HG03135 (cell line): Measurements from ENCODE around the gene SRD5A3.
"Not testable (repeated sequence)": the region's sequence is repeated elsewhere in the genome, so short reads cannot be mapped to it uniquely, and the experiment has no call there.

Experiments used
- ATAC-seq: cut with Tn5 transposase; IDR thresholded peaks from one replicate; pipeline ENCODE4 v1.9.1; 2021; ENCODE audit warnings: mild to moderate bottlenecking, moderate library complexity; ENCODE audit not compliant: unreplicated experiment

The SRD5A3 gene

GRCh38 chr4:55345054-55345453 lies 988 bp upstream of the SRD5A3 start:
- no peak for ATAC-seq

- ATAC-seq, result no peak
Measured at GRCh38 chr4:55346851-55347255, 811 bp downstream of the SRD5A3 start.

GRCh38 chr4:55347610-55348228 lies 1.7 kb downstream of the SRD5A3 start:
- ATAC-seq, result no peak

- no peak for ATAC-seq
Measured at GRCh38 chr4:55348466-55348865, 2.4 kb downstream of the SRD5A3 start.

- not testable (repeated sequence) for ATAC-seq
Measured at GRCh38 chr4:55350870-55351269, 4.8 kb downstream of the SRD5A3 start.

GRCh38 chr4:55351824-55352223 lies 5.8 kb downstream of the SRD5A3 start:
- no peak for ATAC-seq

GRCh38 chr4:55352726-55353125 lies 6.7 kb downstream of the SRD5A3 start:
- ATAC-seq, result no peak

- ATAC-seq, result not testable (repeated sequence)
Measured at GRCh38 chr4:55353228-55353747, 7.2 kb downstream of the SRD5A3 start.

- no peak for ATAC-seq
Measured at GRCh38 chr4:55354648-55355047, 8.6 kb downstream of the SRD5A3 start.

- no peak for ATAC-seq
Measured at GRCh38 chr4:55355555-55355954, 9.5 kb downstream of the SRD5A3 start.

GRCh38 chr4:55356991-55357461 lies 11.0 kb downstream of the SRD5A3 start:
- no peak for ATAC-seq

GRCh38 chr4:55358246-55358645 lies 12.2 kb downstream of the SRD5A3 start:
- peak; percentile 16 for ATAC-seq

GRCh38 chr4:55358668-55359067 lies 12.6 kb downstream of the SRD5A3 start:
- peak; percentile 77 for ATAC-seq

- ATAC-seq, result no peak
Measured at GRCh38 chr4:55359397-55359916, 13.4 kb downstream of the SRD5A3 start.

- not testable (repeated sequence) for ATAC-seq
Measured at GRCh38 chr4:55362938-55363337, 16.9 kb downstream of the SRD5A3 start.

- no peak for ATAC-seq
Measured at GRCh38 chr4:55363691-55364351, 17.8 kb downstream of the SRD5A3 start.

GRCh38 chr4:55364691-55365344 lies 18.8 kb downstream of the SRD5A3 start:
- ATAC-seq, result no peak

GRCh38 chr4:55365345-55365728 lies 19.3 kb downstream of the SRD5A3 start:
- no peak for ATAC-seq

GRCh38 chr4:55366621-55367020 lies 20.6 kb downstream of the SRD5A3 start:
- no peak for ATAC-seq

- no peak for ATAC-seq
Measured at GRCh38 chr4:55367084-55367722, 21.2 kb downstream of the SRD5A3 start.

GRCh38 chr4:55369968-55370367 lies 23.9 kb downstream of the SRD5A3 start:
- ATAC-seq, result no peak
